Central memory CD4-positive, alpha-beta T cell (primary cell): Measurements from ENCODE around the gene TSPEAR.
"Not testable (repeated sequence)": the region's sequence is repeated elsewhere in the genome, so short reads cannot be mapped to it uniquely, and the experiment has no call there.

ENCODE experiments used
- DNase-seq: peaks from one replicate; pipeline ENCODE4 v3.0.0; 2022

The TSPEAR gene

DNA sequence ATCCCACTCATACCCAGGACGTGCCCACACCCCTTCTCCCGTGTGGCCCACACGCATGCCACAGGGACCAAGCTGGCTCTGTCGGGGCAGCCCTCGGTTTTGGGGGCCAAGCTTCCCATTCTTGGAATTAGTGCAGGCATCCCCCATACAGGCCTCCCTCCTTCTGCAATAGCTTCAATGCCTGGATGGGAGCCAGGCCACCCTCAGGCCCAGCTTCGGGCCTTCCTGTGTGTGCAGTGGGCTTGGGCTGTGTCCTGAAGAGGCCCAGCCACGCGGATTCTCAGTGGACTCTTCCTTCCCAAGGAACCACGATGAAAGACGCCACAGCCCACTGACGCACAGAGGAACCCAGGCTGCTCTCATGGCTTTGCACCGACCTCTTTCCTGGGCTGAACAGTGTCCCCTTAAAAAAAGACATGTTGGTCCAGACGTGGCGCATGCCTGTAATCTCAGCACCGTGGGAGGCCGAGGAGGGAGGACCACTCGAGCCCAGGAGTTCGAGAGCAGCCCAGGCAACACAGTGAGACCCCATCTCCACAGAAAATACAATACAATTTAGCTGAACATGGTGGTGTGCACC lies 61.8 kb downstream of the TSPEAR start:
- no peak for DNase-seq

DNA sequence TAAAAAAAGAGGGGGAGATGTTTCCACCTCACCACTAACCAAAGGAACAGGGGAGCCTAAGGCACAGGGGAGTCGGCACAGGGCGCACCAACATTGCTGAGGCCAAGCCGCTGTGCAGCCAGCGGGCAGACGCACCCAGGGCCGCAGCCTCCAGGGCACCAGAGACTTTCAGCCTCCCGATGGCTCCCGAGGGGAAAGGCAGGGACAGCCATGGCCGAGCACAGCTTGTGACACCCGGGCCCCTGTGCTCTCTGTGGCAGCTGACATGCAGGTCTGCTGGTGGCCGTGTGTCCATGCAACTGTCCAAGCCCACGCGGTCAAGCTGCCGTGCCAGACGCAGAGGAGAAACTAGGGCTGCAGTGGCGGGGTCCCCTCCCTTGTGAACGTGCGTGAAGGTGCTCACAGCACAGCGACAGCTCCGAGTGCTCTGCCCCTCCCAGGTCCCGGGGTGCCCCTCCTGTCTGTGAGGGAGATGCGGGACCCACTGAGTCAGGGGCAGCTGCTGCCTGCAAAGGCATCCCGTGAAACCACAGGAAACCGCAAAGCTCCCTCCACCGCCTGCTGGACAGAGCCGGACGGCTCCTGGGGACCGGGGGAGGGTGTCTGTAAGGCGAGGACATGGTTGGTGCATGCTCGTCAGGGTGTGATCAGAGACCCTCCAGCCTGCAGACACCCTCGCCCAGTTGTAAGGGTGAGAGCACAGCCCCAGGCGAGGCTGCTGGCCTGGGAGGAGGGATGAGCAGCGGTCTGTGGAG lies 62.6 kb downstream of the TSPEAR start:
- no peak for DNase-seq

DNA sequence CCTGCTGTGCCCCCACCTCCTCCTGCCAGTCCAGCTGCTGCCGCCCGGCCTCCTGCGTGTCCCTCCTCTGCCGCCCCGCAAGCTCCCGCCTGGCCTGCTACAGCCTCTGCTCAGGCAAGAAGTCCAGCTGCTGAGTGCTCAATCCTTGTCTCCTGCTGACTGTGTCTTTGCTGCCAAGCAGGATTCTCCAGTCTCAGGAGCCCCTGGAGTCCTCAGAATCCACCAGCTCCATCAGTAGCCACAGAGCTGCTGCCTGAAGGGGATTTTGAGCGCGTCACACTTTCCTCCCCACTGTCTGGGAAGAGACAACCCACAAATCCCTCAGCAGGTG lies 64.2 kb downstream of the TSPEAR start:
- DNase-seq = no peak

DNA sequence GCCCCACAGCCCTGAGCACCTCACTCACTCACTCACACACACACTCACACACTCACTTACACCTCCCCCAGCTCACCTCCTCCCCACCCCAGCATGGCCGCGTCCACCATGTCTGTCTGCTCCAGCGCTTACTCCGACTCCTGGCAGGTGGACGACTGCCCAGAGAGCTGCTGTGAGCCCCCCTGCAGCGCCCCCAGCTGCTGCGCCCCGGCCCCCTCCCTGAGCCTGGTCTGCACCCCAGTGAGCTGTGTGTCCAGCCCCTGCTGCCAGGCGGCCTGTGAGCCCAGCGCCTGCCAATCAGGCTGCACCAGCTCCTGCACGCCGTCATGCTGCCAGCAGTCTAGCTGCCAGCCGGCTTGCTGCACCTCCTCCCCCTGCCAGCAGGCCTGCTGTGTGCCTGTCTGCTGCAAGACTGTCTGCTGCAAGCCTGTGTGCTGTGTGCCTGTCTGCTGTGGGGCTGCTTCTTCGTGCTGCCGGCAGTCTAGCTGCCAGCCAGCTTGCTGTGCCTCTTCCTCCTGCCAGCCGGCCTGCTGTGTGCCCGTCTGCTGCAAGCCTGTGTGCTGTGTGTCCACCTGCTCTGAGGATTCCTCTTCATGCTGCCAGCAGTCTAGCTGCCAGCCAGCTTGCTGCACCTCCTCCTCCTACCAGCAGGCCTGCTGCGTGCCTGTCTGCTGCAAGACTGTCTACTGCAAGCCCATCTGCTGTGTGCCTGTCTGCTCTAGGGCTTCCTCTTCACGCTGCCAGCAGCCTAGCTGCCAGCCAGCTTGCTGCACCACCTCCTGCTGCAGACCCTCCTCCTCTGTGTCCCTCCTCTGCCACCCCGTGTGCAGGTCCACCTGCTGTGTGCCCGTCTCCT lies 64.8 kb downstream of the TSPEAR start, which contains the start of gene KRTAP10-11:
TSS of gene KRTAP10-11 (plus strand) at position 49 of the 856 bp plus-strand sequence. CDS start at position 94, 45 bp downstream.
- not testable (repeated sequence) for DNase-seq

DNA sequence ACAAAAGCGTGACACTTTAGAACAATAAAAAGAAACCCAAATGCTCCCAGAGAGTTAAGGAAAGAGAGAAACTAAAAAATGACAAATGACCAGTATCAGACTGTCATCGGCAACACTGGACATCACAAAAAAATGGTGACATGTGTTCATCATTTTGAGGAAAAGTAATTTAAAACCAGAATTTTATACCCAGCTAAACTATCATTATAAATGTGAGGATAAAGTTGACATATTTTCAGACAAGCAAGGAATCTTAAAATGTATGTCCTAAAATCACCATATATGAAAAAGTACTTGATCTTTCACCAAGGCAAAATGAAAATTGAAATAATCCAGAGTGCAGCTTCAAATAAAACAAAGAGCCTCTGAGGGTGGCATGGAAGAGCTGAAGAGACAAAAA lies 66.5 kb downstream of the TSPEAR start:
- DNase-seq = no peak

DNA sequence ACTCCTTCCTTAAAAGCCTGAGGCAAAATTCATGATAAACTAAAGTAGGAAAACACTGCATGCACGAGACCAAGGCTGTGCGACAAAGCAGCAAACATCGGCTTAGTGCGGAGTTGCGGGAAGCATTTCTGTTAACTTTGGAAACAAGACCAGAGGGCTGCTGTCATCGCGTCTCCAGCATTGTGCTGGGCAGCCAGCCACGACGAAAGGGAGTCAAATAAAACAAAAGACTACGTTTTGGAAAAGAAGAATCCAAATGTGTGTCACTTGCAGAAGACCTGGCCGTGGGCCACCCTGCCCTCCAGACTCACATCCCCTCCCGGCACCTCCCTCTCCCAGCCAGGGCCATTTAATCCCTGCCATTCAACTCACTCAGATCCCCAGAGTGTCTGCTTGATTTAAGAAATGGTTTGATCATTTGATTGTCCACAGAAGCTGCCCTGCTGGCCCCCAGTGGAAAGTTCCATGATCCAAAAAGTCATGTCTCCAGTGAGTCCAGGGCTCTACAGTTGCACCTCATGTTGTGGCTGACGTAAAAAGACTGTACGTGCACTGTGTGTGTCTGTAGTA lies 67.5 kb downstream of the TSPEAR start:
- no peak for DNase-seq

DNA sequence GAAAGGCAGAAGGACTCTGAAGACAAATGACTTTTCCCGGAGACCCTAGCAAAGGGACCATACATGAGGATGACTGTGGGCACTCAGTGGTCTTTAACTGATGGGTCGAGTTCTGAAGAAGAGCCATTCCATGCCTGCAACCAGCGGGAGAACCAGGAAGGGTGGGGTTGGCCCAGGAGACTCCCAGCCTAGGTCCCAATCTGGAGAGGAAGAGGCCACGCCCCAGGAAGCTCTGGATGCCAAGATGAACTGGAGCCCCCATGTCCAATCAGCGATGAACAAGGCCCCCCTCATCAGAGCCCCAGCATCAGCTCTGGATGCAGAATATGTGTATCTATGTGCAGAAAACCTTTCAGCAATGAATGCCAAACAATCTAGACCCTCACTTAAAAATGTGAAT lies 70.6 kb downstream of the TSPEAR start:
- no peak for DNase-seq

DNA sequence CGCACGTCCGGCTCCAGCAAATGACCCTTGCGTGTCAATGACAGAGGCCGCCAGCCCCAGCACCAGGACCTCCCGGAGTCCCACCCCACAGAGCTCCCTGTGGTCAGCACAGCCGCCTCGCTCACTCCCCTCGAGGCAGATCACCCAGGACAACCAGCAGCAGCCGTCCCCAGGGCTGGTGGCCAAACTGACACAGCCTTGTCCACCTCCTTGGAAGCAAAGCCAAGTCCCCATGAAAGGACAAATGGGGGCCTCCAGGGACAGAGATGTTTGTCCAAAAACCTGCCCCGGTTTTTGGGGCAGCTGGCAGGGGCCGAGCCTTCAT lies 72.1 kb downstream of the TSPEAR start:
- no peak for DNase-seq

DNA sequence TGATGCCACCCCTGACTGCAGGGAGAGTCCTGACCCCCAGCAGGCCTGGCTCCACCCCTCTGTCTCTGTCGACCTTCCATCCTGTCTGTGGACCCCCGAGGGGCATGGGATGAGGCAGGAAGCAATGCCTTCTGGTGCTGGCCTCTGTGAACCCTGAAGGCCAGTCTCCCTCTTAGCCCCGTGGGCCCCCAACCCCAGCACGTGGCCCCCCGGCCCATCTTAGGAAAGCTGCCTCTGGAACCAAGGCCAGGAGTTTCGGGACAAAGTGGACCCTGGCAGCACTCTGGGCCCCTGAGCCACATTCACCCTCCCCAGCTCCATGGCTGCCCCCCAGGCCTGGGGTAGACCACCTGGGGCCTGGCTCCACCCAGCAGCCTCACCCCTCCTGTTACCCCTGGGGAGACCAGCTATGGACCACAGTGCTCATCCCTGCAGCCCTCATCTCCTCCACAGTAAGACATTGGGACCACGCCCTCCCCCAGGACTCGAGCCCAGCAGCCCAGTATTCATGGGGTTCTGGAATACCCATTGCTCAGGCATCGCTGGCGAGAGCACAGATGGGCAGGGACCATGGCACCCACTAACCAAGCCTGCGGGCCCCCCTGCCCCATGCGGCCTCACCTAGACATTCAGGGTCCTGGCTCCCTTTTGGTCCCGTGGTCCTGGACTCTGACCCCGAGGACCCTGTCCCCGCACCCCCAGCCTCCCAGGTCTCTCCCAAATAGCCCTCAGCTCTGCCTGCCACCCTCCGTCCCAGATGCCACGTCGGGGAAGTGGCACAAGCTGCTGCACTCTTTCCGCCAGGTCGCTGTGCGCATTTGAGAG lies 72.7 kb downstream of the TSPEAR start:
- not testable (repeated sequence) for DNase-seq

DNA sequence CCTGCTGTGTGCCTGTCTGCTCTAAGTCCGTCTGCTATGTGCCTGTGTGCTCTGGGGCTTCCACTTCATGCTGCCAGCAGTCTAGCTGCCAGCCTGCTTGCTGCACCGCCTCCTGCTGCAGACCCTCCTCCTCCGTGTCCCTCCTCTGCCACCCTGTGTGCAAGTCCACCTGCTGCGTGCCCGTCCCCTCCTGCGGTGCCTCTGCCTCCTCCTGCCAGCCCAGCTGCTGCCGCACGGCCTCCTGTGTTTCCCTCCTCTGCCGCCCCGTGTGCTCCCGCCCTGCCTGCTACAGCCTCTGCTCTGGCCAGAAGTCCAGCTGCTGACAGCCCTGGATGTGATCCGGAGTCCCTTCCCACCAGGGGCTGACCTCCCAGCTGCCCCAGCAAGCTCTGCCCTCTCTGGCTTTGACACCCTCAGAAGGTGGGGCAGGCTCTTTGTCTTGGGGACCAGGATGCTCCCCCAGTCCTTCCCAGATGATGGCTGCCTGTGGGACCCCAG lies 73.5 kb downstream of the TSPEAR start:
- DNase-seq = not testable (repeated sequence)

DNA sequence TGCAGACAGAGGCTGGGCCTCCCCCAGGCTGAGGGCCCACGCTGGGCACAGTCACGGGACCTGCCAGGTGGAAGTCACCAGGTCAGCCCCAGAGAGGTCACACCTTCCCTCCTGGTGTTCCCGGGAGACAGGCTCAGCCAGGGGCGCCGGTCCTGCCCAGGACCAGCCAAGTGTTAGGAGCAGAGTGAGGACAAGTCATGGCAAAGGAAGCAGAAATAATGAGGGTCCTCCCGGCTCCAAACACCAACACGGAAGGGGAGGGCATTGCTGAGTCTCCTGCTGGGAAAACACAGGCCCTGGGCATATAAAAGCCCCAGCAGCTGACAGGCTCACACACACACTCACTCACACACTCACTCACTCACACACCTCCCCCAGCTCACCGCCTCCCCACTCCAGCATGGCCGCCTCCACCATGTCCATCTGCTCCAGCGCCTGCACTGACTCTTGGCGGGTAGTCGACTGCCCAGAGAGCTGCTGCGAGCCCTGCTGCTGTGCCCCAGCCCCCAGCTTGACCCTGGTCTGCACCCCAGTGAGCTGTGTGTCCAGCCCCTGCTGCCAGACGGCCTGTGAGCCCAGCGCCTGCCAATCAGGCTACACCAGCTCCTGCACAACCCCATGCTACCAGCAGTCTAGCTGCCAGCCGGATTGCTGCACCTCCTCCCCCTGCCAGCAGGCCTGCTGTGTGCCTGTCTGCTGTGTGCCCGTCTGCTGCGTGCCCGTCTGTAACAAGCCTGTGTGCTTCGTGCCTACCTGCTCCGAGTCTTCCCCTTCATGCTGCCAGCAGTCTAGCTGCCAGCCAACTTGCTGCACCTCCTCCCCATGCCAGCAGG lies 74.1 kb downstream of the TSPEAR start, which contains the start of gene KRTAP10-10:
TSS of gene KRTAP10-10 (plus strand) at position 339 of the 833 bp plus-strand sequence. CDS start at position 401, 62 bp downstream.
- DNase-seq = no peak

DNA sequence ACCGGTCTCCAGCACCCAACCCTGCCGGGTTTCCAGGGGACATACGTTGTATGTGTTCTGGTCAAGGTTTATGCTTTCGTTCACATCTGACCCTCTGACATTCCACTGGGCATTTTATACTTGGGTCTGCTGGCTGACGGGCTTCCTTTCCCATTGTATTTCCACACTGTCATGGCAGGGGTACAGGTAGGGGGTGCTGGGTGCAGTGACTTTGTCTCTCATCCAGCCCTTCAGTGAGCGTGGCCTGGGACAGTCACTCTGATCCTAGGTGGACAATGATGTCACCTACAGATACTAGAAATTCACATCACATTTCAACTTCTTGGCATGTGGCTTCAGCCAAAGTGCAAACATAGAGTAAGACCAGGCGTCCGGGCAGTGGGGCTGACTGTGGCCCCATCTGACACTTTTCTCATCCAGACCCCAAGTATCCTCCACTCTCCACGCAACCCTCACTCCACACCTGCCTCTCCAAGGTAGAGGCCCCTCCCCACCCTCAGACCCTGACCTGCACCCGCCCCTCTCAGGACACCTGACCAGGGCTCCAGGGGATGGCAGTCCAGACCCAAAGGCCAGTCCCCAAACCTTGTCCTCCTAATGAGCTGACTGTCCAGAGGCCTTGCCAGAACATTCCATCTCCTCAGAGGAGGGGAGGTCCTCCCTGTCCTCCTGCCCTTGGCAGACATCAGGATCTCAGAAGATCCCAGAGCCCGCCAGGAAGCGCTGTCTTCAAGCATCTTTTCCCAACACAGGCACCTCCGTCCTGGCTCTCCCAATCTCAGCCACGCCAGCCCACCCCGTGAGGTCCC lies 75.0 kb downstream of the TSPEAR start:
- DNase-seq = no peak

DNA sequence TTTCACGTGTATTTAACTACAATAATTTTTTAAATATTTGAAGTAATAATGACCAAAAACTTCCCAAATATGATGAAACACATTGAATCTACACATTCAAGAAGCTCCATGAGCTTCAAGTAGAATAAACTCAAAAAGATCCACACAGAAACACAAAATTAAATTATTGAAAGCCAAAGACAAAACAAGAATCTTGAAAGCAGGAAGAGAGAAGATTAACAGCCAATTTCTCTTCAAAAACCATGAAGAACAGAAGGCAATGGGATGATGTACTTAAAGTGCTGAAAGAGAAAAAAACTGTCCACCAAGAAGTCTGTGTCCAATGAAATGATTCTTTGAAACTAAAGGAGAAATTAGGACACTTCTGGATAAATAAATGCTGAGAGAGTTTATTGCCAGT lies 79.3 kb downstream of the TSPEAR start:
- no peak for DNase-seq

DNA sequence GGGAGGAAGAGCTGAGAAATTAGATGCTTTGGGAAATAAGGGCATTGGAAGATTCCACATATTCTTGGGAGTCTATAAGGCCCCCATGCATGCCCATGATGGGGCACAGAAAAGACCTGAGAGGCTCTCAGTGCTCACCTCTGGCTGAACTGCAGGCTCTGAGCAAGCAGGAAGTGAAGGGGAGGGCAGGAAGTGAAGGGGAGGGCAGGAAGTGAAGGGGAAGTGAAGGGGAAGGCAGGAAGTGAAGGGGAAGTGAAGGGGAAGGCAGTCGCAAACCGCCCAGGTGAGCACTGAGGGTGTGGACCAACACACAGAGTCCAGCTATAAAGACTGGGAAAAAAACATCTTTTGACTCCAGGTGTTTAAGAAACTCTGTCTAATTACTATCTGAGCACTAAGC lies 80.9 kb downstream of the TSPEAR start:
- no peak for DNase-seq

DNA sequence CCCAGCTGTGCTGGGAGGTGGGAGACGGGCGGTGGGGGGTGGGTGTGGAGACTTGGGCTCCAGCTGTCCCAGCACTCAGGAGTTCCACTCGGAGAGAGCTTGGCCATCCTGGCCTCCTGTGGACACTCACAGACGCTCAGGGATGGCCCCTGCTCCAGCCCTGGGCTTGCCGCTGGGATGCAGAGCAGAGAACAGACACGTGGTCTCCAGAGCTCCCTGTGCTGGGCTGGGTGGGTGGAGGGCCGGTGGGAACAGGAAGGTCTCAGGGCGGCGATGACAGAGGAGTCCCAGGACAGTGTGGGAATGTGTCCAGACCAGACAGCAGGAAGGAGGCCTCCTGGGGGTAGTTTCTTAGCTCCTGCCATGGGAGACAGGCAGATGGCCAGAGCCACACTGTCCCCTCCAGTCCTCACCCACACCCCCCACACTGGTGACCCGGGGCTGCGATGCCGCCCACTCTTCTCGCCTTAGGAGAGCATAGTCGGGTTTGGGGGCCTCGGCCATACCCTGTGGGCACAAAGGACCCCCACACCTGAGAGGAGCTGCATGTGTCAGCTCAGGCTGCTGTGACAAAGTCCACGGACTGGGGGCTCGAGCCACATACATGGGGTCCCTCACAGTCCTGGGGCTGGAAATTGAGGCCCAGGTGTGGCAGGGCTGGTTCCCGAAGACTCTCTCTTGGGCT lies 82.5 kb downstream of the TSPEAR start:
- no peak for DNase-seq

DNA sequence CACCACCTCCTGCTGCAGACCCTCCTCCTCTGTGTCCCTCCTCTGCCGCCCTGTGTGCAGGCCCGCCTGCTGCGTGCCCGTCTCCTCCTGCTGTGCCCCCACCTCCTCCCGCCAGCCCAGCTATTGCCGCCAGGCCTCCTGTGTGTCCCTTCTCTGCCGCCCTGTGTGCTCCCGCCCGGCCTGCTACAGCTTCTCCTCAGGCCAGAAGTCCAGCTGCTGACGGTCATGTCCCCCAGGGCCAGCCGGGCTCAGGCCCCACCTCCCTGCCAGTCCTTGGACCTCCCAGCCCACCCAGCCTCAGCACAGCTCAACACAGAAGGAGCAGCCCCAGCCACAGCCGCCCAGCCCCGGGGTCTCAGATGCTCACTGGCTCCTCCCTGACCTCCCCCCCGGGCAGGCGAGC lies 83.5 kb downstream of the TSPEAR start:
- not testable (repeated sequence) for DNase-seq

DNA sequence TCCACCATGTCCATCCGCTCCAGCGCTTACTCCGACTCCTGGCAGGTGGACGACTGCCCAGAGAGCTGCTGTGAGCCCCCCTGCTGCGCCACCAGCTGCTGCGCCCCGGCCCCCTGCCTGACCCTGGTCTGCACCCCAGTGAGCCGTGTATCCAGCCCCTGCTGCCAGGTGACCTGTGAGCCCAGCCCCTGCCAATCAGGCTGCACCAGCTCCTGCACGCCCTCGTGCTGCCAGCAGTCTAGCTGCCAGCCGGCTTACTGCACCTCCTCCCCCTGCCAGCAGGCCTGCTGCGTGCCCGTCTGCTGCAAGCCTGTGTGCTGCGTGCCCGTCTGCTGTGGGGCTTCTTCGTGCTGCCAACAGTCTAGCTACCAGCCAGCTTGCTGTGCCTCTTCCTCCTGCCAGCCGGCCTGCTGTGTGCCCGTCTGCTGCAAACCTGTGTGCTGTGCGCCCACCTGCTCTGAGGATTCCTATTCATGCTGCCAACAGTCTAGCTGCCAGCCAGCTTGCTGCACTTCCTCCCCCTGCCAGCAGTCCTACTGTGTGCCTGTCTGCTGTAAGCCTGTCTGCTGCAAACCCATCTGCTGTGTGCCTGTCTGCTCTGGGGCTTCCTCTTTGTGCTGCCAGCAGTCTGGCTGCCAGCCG lies 84.1 kb downstream of the TSPEAR start:
- DNase-seq = not testable (repeated sequence)

DNA sequence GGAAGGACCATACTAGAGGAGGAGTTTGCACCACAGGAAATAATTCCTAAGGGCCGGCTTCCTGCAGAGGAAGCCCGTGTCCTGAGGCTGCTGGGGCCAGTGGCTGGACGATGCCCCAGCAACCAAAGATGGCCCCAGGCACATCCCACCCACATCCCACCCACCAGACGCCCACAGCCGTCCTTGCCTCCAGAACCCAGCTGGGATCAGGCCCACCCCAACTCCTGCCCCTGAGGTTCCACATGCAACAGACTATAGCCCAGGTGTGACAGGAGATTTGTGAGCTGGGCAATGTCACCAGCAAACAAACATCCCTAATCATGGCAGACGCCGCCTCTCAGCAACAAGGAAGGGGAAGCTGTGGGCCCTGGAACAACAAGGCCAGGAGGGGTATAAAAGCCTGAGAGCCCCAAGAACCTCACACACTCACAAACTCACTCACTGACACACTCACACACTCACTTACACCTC lies 84.7 kb downstream of the TSPEAR start, which contains the start of gene KRTAP10-9:
TSS of gene KRTAP10-9 (plus strand) at position 421 of the 471 bp plus-strand sequence. CDS start 79 bp downstream, outside the sequence.
- DNase-seq = no peak

DNA sequence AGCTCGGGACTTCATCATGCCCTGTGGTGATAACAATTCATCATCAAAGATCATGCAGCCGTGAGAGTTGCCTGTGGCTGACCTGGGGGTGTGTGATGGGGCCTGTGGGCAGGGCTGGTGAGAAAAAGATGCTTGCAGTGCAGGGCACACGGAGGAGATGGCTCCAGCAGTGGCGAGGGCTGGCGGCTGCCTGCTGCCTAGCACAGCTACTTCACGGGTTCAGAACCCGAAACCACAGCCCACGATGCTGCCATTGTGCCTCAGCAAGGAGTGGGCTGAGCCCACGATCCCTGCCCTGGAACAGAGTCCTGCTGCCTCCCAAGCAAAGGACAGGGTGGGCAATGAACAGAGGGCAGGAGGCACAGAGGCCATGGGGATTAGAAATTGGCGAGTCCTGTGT lies 85.1 kb downstream of the TSPEAR start:
- DNase-seq = no peak
